ENCODE results near the gene TRAPPC3L.
"Not testable (repeated sequence)": the region's sequence is repeated elsewhere in the genome, so short reads cannot be mapped to it uniquely, and the experiment has no call there.

TRAPPC3L gene

GRCh38 chr6:116528780-116529179, 16.7 kb downstream of the TRAPPC3L start:
- DNase-seq, result no peak

GRCh38 chr6:116528133-116528532, 17.4 kb downstream of the TRAPPC3L start:
- no peak for DNase-seq
- in situ Hi-C loops (cut with HindIII; ENCODE audit: low pct_ligation_motif_present, low pct_unique_long_range_greater_than_20kb, low sequenced_read_pairs), result loop anchor here (25.0 kb wide), 1 partner anchor 241 kb away; the partner anchor contains the start of gene TSPYL1

More at GRCh38 chr6:116528780-116529179, 16.7 kb downstream of the TRAPPC3L start:
- in situ Hi-C loops (cut with HindIII; ENCODE audit: low pct_ligation_motif_present, low pct_unique_long_range_greater_than_20kb, low sequenced_read_pairs), result loop anchor here (25.0 kb wide), 1 partner anchor 241 kb away; the partner anchor contains the start of gene TSPYL1

GRCh38 chr6:116524236-116524635, 21.2 kb downstream of the TRAPPC3L start:
- no peak for DNase-seq
- in situ Hi-C loops (cut with HindIII; ENCODE audit: low pct_ligation_motif_present, low pct_unique_long_range_greater_than_20kb, low sequenced_read_pairs), result no loop called here

GRCh38 chr6:116522896-116523295, 22.6 kb downstream of the TRAPPC3L start:
- no peak for DNase-seq
- in situ Hi-C loops (cut with HindIII; ENCODE audit: low pct_ligation_motif_present, low pct_unique_long_range_greater_than_20kb, low sequenced_read_pairs), result no loop called here

GRCh38 chr6:116518621-116519368, 26.7 kb downstream of the TRAPPC3L start:
- no peak for DNase-seq
- in situ Hi-C loops (cut with HindIII; ENCODE audit: low pct_ligation_motif_present, low pct_unique_long_range_greater_than_20kb, low sequenced_read_pairs), result no loop called here

GRCh38 chr6:116515141-116515540, 30.3 kb downstream of the TRAPPC3L start:
- in situ Hi-C loops (cut with HindIII; ENCODE audit: low pct_ligation_motif_present, low pct_unique_long_range_greater_than_20kb, low sequenced_read_pairs), result no loop called here
- no peak for DNase-seq

GRCh38 chr6:116514111-116514510, 31.4 kb downstream of the TRAPPC3L start:
- in situ Hi-C loops (cut with HindIII; ENCODE audit: low pct_ligation_motif_present, low pct_unique_long_range_greater_than_20kb, low sequenced_read_pairs), result no loop called here

GRCh38 chr6:116513224-116513875, 32.1 kb downstream of the TRAPPC3L start:
- DNase-seq, result no peak
- in situ Hi-C loops (cut with HindIII; ENCODE audit: low pct_ligation_motif_present, low pct_unique_long_range_greater_than_20kb, low sequenced_read_pairs), result no loop called here

More at GRCh38 chr6:116514111-116514510, 31.4 kb downstream of the TRAPPC3L start:
- DNase-seq, result no peak

GRCh38 chr6:116512734-116513133, 32.8 kb downstream of the TRAPPC3L start:
- in situ Hi-C loops (cut with HindIII; ENCODE audit: low pct_ligation_motif_present, low pct_unique_long_range_greater_than_20kb, low sequenced_read_pairs), result no loop called here
- no peak for DNase-seq

- in situ Hi-C loops (cut with HindIII; ENCODE audit: low pct_ligation_motif_present, low pct_unique_long_range_greater_than_20kb, low sequenced_read_pairs), result no loop called here
- DNase-seq, result no peak
Observed at GRCh38 chr6:116512111-116512559, 33.3 kb downstream of the TRAPPC3L start.

GRCh38 chr6:116511424-116512110, 33.9 kb downstream of the TRAPPC3L start, which contains the start of gene CALHM5:
Gene CALHM5 (plus strand): TSS chr6:116511639. CDS start chr6:116511697, 58 bp downstream.
- DNase-seq, result peak; percentile 74
- in situ Hi-C loops (cut with HindIII; ENCODE audit: low pct_ligation_motif_present, low pct_unique_long_range_greater_than_20kb, low sequenced_read_pairs), result no loop called here

GRCh38 chr6:116508527-116508926, 37.0 kb downstream of the TRAPPC3L start:
- no peak for DNase-seq
- in situ Hi-C loops (cut with HindIII; ENCODE audit: low pct_ligation_motif_present, low pct_unique_long_range_greater_than_20kb, low sequenced_read_pairs), result no loop called here

- DNase-seq, result no peak
- in situ Hi-C loops (cut with HindIII; ENCODE audit: low pct_ligation_motif_present, low pct_unique_long_range_greater_than_20kb, low sequenced_read_pairs), result no loop called here
Observed at GRCh38 chr6:116507324-116507723, 38.2 kb downstream of the TRAPPC3L start.

- in situ Hi-C loops (cut with HindIII; ENCODE audit: low pct_ligation_motif_present, low pct_unique_long_range_greater_than_20kb, low sequenced_read_pairs), result no loop called here
- no peak for DNase-seq
Observed at GRCh38 chr6:116500969-116501433, 44.5 kb downstream of the TRAPPC3L start.

- in situ Hi-C loops (cut with HindIII; ENCODE audit: low pct_ligation_motif_present, low pct_unique_long_range_greater_than_20kb, low sequenced_read_pairs), result no loop called here
Observed at GRCh38 chr6:116497113-116497676, 48.3 kb downstream of the TRAPPC3L start.

GRCh38 chr6:116495161-116495560, 50.3 kb downstream of the TRAPPC3L start:
- in situ Hi-C loops (cut with HindIII; ENCODE audit: low pct_ligation_motif_present, low pct_unique_long_range_greater_than_20kb, low sequenced_read_pairs), result not testable (repeated sequence)

More at GRCh38 chr6:116497113-116497676, 48.3 kb downstream of the TRAPPC3L start:
- no peak for DNase-seq

GRCh38 chr6:116492331-116493067, 53.0 kb downstream of the TRAPPC3L start:
- in situ Hi-C loops (cut with HindIII; ENCODE audit: low pct_ligation_motif_present, low pct_unique_long_range_greater_than_20kb, low sequenced_read_pairs), result no loop called here
- no peak for DNase-seq

More at GRCh38 chr6:116495161-116495560, 50.3 kb downstream of the TRAPPC3L start:
- not testable (repeated sequence) for DNase-seq
